Stimulated activated CD4-positive, alpha-beta T cell treated with anti-CD3 and anti-CD28 coated beads, Interleukin-1b, Interleukin-23, amount 100 ng/mL, for 24 hours (primary cell): ENCODE measurements around the gene CSNK2B.
A peak's percentile ranks its signal among the peaks of the same experiment; 100 is the strongest.

Experiments used
- DNase-seq, 4 experiments: peaks; one replicate each; pipeline ENCODE4 v3.0.0-alpha.2; 2020; ENCODE audit warnings: low read depth in 4 of 4, low spot score in 1 of 4

Gene CSNK2B

DNA sequence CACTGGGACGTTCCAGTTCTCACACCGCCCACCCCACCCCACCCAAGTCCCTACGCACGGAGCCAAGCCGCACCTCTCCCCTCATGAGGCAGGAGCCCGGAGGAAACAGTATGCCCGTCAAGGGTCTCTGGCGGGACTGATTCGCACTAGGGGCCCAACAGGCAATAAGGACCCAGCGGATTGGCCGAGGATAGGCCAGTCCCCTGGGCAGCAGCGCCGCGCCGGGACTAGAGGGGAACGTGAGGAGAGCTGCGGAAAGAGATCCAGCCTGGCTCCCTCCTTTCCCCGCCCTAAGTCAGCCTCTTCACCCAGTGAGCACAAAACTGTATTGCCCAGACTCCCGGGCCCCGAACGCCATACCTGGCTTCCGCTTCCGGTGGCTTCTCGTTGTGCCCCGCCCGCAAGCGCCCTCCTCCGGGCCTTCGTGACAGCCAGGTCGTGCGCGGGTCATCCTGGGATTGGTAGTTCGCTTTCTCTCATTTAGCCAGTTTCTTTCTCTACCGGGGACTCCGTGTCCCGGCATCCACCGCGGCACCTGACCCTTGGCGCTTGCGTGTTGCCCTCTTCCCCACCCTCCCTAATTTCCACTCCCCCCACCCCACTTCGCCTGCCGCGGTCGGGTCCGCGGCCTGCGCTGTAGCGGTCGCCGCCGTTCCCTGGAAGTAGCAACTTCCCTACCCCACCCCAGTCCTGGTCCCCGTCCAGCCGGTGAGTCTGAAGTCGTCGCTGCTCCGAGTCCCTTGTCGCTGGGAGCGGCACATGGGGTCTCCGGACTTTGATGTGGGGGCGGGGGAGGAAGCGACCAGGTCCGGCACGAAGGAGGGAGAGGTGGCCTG, at the start of gene CSNK2B:
CSNK2B (plus strand) TSS at position 580 of the 836 bp plus-strand sequence. CDS start 752 bp downstream, outside the sequence.
- DNase-seq = peak; percentile 82 to 97 (median 94)

DNA sequence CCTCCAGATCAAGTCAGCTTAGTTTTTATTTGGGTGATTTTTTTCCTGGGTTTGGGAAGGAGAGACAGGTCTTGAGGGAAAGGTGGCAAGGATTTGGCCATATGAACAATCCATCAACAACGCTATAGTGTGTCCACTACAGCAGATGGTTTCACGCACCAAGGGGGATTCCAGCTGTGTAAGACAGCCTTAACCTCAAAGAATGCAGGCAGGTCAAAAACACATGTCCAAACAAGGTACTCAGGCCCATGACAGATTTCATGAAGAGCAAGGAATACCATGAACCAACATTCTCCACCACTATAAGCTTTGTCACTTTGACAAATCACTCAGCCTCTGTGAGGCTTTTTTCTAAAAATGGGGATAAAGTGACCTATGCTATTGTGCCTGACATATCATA, 48.9 kb upstream of the CSNK2B start:
- no peak for DNase-seq

DNA sequence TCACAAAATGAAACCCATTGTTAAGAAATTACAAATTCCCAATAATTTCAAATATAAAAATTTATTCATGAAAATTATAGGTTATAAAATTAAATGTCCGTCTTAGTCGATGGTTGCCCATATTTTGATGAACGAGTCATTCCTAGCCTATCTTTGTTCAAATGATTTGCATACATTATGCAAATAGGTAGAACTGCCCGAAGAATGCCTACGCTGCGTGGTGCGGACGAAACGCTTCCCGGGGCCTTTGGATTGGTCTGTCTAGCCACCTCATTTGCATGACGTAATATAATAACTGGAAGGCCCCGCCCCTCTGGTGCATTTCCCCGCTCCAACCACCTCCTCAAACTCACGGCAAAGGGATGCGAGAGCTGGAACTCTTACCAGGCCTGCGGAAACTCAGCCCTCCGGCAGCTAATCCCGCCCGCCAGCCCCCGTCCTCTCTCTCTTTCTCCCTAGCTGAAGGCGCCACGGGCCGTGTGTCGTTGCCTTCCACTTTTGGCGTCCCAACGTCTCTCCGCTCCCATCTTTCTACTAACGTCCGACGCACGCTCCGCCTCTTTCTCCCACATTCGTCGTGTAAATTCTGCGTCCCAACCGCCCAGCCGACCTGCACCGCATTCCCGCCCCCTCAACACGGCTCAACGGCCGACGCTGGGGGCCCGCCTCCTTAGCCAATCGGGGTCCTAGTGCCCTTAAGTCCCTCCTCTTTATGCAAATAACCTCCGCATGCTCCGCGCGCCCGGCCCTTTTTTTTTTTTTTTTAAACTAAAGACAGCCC, 45.9 kb upstream of the CSNK2B start:
- peak; percentile 84 to 96 (median 88) for DNase-seq

GRCh38 chr6:31620586-31621319, 45.1 kb upstream of the CSNK2B start, which contains the start of gene PRRC2A:
PRRC2A (plus strand) TSS chr6:31620715; CDS start chr6:31622790, 2,075 bp downstream.
- peak; percentile 90 to 96 (median 94) for DNase-seq

DNA sequence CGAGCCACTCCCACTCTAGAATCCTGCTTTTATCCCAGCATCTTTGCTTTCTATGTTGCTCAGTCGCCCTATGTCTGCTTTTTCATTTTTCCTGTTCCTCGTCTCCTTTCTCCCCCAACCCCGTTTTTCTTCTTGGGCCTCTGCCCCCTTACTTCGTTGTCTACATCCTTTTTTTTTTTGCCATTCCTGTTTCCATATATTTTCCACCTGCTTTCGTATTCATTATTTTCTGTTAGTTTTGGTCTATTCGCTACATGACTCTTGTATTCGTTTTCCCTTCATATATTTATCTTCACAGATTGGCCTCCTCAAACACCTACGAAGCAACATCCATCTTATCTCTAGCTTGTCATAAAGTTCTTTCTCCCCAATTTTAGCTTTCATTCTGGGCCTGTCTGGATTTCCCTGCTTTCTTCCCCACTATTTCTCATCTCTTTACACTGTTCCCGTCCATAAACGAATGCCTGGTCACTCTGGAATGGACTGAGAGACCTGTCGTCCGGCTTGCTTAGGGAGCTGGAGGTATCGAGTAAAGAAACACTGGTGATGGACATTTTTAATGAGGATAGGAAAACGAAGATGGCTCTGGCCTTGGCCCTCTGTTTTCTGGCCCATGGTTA, 44.5 kb upstream of the CSNK2B start:
- no peak for DNase-seq

- no peak for DNase-seq
Observed at GRCh38 chr6:31621991-31622390, 43.9 kb upstream of the CSNK2B start.

- no peak for DNase-seq
Observed at GRCh38 chr6:31622684-31623091, 43.2 kb upstream of the CSNK2B start.

- DNase-seq = no peak
Observed at GRCh38 chr6:31624070-31624469, 41.8 kb upstream of the CSNK2B start.

DNA sequence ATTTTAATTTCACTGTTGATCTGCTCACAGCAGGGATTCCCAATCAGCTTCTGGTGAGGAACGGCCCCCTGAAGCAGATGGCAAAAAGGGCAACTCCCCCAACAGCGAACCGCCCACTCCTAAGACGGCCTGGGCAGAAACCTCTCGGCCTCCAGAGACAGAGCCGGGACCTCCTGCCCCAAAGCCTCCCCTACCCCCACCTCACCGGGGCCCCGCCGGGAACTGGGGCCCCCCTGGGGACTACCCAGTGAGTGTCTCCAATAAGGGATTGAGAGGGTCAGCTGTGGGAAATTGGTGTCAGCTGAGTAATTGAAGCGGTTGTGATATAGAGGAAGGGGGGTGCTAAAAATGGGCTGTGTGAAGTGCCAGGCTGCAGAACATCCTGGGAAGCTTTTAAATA, 38.9 kb upstream of the CSNK2B start:
- no peak for DNase-seq

DNA sequence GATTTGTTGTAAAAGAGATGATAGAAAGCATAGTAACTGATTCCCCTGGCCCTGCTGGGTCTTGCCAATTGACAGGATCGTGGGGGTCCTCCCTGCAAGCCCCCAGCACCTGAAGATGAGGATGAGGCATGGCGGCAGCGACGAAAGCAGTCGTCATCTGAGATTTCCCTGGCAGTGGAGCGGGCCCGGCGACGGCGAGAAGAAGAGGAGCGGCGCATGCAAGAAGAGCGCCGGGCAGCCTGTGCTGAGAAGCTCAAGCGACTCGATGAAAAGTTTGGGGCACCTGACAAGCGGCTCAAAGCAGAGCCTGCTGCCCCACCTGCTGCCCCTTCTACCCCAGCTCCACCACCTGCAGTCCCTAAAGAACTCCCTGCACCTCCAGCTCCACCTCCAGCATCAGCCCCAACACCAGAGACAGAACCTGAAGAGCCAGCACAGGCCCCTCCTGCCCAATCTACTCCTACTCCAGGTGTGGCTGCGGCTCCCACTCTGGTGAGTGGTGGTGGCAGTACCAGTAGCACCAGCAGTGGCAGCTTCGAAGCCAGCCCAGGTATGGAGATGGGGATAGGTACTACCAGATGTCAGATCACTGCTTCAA, 38.1 kb upstream of the CSNK2B start:
- DNase-seq = no peak

DNA sequence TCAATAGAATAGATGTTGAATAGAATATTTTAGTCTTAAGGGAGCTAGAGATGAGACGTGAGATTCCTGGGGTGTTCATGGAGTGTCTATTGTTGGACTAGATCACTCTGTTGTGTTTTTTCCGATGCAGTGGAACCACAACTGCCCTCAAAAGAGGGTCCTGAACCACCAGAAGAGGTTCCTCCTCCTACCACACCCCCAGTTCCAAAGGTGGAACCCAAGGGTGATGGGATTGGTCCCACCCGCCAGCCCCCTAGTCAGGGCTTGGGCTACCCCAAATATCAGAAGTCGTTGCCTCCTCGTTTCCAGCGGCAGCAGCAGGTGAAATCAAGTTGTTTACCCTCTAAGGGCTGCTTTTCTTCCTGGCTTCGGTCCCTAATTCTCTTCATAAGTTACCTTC, 36.9 kb upstream of the CSNK2B start:
- no peak for DNase-seq

- no peak for DNase-seq
Observed at GRCh38 chr6:31630177-31630934, 35.5 kb upstream of the CSNK2B start.

DNA sequence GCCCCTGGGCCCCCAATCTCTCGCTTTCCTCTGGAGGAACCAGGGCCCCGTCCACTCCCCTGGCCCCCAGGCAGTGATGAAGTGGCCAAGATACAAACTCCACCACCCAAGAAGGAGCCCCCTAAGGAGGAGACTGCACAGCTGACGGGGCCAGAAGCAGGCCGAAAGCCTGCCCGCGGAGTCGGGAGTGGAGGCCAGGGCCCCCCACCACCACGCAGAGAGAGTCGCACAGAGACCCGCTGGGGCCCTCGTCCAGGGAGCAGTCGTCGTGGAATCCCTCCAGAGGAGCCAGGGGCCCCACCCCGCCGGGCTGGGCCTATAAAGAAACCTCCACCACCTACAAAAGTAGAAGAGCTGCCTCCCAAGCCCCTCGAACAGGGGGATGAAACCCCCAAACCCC, 34.7 kb upstream of the CSNK2B start:
- no peak for DNase-seq

GRCh38 chr6:31631681-31632278, 34.1 kb upstream of the CSNK2B start:
- DNase-seq = no peak

DNA sequence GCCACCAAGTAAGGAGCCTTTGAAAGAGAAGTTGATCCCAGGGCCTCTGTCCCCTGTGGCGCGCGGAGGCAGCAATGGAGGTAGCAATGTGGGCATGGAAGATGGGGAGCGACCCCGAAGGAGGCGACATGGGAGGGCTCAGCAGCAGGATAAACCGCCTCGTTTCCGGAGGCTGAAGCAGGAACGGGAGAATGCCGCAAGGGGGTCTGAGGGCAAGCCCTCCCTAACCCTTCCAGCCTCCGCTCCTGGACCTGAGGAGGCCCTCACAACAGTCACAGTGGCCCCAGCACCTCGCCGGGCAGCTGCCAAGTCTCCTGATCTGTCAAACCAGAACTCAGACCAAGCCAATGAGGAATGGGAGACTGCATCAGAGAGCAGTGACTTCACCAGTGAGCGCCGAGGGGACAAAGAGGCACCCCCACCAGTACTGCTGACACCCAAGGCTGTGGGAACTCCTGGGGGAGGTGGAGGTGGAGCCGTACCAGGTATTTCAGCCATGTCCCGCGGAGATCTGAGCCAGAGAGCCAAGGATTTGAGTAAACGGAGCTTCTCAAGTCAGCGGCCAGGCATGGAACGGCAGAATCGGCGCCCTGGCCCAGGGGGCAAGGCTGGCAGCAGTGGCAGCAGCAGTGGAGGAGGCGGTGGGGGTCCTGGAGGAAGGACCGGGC, 33.5 kb upstream of the CSNK2B start:
- no peak for DNase-seq

DNA sequence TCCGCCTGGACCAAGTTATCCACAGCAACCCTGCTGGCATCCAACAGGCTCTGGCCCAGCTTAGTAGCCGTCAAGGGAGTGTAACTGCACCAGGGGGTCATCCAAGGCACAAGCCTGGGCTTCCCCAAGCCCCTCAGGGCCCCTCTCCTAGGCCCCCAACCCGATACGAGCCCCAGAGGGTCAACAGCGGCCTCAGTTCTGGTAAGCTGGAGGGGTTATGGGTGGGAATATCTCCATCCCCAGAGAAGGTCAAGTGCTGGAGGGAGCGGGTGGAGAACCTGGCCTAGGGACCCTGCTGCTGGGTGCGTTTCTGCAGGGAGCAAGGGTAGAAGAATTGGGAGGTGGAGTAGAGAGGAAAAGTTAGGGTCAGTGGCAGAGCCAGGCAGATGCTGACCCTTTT, 32.4 kb upstream of the CSNK2B start:
- no peak for DNase-seq

DNA sequence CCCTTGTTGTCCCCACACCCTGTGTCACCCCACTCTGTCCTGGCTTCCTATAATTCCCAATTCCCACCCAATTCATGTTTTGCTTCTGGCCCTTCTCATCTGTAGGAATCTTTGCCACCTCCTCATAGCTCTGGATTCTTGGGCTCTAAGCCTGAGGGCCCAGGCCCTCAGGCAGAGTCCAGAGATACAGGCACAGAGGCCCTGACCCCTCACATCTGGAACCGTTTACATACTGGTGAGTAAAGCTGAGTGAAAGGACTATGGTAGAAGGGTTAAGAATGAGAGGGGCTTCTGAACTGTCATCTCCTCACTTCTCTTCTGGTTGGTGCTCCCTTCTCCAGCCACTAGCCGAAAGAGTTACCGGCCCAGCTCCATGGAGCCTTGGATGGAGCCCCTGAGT, 31.7 kb upstream of the CSNK2B start:
- DNase-seq = no peak

DNA sequence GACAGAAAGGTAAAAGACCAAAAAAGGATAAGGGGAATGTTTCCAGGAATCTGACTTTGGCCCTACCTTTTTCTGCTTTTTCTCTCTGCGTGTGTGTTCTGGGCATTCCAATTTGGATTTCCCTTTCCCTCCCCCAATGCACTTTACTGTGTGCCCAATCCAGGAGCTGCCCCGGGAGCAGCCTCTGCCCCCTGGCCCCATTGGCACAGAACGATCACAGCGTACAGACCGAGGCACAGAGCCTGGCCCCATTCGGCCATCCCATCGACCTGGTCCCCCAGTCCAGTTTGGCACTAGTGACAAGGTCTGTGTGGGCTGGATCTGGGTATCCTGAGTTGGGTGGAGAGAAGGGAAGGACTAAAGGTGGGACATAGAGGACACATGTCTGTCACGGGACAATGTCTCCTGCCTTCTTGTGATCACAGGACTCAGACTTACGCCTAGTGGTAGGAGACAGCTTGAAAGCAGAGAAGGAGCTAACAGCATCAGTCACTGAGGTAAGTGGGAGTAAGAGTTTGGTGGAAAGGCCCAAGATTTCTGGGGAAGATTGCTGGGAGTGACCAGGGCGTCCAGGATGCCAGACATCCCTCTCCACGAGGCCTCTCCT, 30.8 kb upstream of the CSNK2B start:
- no peak for DNase-seq
